Middle frontal gyrus (tissue), 1 donor: ENCODE measurements around the gene CTXND1.

ENCODE experiments used
- DNase-seq: peaks from one replicate; pipeline ENCODE4 v3.0.0-alpha.2; 2015; ENCODE audit warnings: low spot score; ENCODE audit errors: extremely low spot score

The CTXND1 gene

GRCh38 chr15:80183306-80183705 lies 68.7 kb downstream of the CTXND1 start:
- no peak for DNase-seq

DNA sequence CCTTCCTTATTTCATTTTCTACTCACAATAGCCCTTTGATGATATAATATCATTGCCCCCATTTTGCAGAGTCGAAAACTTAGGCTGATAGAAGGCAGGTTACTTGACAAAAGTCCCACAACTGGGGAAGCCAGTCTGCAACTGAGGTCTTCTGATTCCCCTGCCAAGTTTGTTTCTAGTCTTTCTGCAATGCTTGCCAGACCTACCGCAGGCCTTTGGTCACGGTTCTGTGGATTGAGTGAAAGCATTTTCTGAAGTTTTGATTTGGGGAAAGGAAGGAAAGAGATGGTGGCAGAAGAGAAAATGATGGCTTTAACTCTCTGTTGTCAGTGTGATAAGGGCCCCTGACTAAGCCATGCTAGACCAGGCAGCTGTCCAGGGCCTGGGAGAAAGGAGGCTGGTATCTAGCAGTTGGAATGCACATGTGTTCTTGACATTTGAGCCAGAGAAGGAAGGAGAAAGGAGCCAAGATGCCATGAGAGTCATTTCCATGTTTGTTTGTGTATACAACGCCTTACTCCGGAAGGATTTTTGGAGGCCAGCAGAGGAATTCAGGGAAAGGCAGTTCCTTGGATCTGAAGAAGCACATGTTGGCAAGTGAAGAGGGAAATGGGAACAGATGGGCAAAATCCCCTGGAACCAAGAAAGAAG lies 69.3 kb downstream of the CTXND1 start:
- DNase-seq, result no peak

DNA sequence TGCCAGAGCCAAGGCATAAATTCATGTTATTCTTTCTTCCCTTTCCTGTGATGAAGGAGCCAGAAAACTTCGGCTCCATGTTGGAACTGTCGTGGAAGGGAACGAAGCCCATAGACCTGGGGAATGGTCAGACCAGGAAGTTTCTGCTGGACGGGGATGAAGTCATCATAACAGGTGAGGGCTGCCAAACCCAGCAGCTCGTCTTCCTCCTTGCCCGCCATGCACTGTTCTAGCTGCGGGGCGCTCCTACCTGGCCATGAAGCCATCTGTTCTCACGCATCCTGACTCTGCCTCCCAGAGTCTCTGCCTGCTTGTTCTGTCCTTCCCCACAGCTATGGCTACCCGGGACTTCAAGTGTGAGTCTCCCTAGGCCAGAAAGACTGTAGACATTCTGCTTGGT lies 71.0 kb downstream of the CTXND1 start:
- DNase-seq, result no peak

DNA sequence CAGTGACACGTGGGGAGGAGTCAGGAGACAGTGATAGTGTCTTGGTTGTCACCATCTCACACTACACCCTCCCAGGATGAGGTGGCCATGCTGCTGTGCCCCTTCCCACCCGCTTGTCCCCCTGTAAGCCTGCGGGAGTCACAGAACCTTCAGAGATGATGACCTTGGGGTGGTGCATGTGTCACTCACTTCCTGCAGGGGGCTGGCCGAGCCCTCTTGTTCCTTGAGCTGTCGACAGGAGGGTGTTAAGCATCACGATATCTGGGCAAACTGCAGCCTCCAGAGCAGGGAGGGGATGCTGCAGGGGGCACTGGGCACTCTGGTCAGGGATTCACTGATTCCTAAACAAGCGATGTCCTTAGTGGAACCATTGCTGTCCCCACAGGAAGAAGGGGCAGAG lies 71.5 kb downstream of the CTXND1 start:
- DNase-seq, result no peak

DNA sequence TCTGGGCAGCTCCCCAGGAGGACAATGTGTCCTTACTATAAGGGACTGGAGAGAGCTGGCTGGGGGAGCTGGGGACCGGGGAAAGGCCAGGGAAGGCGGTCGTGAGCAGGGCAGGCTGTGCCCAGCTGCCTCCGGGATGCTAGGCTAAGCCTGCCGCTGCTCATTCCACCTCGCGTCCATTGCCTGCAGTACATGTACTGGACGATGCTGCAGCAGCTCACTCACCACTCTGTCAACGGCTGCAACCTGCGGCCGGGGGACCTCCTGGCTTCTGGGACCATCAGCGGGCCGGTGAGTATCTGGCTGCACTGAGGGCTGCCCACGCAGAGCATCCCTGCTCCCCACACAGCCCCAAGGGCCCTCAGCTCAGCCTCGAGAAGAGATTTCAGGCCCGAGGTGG lies 72.1 kb downstream of the CTXND1 start:
- no peak for DNase-seq

- DNase-seq, result no peak
Measured at GRCh38 chr15:80179025-80179759, 72.8 kb downstream of the CTXND1 start.

DNA sequence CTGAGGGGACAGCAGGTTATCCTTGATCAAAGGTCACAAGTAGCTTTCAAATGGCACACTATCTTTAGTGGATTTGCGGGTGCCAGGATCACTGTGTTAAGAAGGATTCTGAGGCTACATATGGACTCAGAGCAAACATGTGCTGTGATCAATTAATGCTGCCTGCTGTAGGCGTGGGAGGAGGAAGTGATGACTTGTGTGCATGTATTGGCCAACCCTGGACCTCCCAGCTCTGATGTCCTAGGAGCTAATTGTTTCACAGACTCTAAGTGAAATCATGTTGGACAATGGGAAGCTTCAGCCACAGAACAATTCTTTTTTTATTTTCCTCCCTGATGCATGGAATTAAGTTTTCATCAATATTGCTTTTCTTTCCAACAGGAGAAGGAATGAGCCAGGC lies 74.9 kb downstream of the CTXND1 start:
- DNase-seq, result no peak

DNA sequence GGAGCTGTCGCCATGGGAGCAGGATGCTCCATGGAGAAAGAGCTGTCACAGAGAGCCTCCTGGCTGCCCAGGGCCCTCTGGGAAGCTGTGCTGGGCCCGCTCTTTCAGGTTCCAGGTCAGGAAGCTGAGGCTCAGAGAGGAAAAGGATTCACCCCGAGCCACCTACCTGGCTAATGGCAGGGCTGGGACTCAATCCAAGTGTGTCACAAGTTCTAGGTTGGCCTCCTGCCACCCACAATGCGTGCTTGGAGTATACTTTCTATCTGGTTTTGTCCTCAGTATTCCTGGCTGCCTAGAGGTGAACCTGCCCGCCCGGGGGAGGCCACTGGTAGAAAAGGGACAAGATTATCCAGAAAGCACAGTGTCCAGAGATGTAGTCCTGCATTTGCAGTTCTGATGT lies 75.6 kb downstream of the CTXND1 start:
- DNase-seq, result no peak

GRCh38 chr15:80175436-80175835 lies 76.6 kb downstream of the CTXND1 start:
- no peak for DNase-seq

DNA sequence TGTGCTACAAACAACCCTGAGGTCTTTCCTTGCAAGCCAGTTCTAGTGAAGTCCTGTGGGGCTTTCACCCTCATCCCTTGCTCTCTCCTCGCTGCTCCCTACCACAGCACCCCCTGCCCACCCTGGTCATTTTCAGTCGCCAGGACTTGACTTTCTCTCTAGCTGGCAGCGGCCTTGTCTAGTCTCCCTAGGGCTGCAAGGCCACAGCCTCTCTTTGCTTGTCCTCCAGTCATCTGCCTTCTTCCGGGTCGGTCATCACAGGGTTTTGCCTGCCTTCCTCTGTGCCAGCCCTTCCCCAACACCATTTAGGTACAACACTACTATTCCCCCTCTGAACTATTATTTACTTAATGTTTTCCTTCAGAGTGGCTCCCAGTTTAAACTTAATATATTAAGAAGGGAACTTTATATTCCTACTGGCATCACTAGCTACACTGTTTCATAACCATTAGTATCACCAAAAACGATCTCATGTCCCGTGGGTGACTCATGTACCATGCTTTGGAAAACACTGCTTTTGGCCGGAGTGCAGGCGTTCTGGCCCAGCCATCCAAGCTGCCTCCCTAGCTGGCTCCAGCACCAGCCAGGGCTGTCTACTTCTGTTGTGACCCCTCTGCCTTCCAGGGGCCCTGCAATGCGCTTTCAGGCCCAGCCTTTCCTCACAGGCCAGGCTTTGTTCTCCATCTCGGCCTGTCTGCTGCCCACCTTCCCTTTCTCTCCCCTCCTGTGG lies 77.8 kb downstream of the CTXND1 start:
- no peak for DNase-seq

- no peak for DNase-seq
Measured at GRCh38 chr15:80173022-80173759, 78.8 kb downstream of the CTXND1 start.

GRCh38 chr15:80172401-80172800 lies 79.6 kb downstream of the CTXND1 start:
- no peak for DNase-seq

DNA sequence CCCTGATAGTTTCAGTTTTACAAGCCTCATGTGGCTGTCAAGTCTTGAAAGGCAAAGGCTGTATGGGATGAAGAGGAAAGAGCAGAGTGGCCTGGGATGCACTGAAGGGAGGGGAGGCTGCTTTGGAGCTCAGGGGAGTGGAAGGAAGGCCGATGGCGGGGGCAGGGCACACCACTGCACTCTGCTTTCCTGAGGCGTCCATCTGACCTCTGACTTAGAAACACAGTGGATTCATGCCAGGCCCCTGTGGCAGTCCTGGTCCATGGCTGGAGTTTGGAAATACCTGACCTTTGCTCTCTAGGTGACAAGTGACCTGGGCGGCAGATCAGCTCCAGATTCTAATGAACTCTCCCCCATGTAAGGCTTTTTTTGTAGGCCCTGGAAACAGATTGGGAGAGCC lies 80.2 kb downstream of the CTXND1 start:
- DNase-seq, result no peak

DNA sequence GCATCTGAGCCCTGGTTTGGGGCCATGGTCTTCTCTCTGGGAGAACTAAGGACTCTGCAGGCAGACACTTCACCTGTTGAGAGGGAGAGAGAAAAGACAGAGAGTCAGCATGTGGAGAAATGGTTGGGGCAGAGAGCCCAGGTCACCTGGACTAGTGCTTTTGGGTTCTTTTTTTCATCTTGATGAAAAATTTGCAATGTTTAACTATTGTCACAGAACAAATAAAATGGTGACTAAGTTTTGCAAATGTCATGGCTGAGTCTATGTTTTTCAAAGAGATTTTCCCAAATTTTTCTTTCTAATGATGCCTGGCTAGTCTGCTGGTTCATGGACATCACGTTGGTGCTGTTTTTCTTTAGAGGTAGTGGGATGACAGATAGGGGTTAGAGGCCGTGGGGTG lies 81.4 kb downstream of the CTXND1 start:
- DNase-seq, result no peak

- DNase-seq, result no peak
Measured at GRCh38 chr15:80169768-80170357, 82.2 kb downstream of the CTXND1 start.

GRCh38 chr15:80168421-80168820 lies 83.6 kb downstream of the CTXND1 start:
- no peak for DNase-seq

DNA sequence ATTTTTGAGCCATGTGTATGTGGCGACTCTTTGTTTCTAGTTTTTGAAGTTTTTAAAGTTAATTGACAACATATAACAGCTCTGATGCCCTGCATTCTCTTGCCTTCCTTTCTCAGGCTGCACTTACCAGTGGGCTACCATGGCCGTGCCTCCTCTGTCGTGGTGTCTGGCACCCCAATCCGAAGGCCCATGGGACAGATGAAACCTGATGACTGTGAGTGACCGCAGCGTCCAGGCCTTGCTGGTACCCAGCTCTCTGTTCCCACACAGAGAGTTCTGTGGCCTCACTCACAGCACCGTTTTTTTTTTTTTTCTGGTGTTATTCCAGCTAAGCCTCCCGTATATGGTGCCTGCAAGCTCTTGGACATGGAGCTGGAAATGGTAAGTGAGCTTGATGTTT lies 84.1 kb downstream of the CTXND1 start:
- DNase-seq, result no peak

DNA sequence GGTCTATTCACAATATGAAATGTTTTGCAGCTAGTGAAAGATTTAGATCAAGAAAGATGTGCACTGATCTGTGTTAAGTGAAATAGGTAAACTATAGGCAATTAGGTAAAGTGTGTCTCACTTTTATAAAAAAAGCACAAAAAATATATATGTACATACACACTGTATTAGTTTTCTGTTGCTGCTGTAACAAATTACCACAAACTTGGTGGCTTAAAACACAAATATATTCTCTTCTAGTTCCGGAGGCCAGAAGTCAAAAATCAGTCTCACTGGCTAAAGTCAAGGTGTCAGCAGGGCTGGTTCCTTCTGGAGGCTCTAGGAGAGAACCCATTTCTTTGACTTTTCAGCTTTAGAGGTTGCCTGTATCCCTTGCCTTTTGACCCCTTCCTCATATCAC lies 88.1 kb downstream of the CTXND1 start:
- DNase-seq, result no peak

DNA sequence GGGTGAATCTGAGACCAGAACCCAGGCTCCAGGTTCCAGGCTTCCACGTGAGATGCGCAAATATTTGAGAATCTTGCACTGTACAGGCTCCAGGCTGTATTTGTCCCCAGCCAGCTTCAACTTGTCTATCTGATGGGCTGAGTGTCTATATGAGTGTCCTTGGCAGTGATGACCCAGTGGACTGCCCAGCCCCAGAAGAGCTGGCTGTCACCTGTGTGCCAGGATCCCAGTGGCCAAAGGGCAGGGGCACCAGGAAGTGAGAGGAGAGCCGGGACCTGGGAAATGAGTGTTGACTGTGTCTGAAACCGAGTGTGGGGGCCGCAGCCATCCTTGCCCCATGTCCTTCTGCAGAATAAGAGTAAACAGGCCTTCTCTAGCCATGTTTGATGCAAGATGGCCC lies 88.8 kb downstream of the CTXND1 start:
- DNase-seq, result no peak

GRCh38 chr15:80162059-80162554 lies 89.9 kb downstream of the CTXND1 start:
- no peak for DNase-seq

DNA sequence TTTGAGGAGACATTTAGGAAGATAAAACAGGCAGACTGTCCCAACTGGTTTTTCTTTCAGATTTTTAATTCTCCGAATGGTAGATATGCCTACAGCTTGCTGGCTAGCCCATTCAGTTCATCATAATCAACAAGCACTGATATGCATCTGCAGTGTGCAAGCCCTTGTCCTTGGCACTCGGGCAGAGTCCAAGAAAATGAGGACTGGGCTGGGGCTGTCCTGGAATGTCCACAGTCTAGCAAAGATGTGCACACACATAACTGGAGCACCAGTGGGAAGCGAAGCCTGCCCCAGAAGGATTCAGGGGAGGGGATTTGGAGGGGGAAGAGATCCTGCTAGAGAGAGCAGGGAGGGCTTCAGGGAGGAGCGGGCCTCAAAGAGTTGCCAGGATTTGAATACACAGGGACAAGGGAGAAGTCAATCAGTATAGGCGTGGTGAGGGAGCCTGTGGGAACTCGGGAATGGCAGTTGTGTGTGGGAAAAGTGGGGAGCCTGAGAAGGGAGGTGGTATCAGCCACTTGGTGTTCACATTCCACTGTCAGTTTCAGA lies 90.5 kb downstream of the CTXND1 start:
- DNase-seq, result no peak
